ENCODE results near the gene CIAPIN1. TPM values are rescaled to one million over a fixed set of nuclear protein-coding genes. Genes with fewer than 3 reads are reported as not detected.
A peak's percentile ranks its signal among the peaks of the same experiment; 100 is the strongest.

Gene CIAPIN1
- polyA plus RNA-seq, 3 donors = 24.0 to 46.5 (median 42.1) TPM

GRCh38 chr16:57419506-57419905 is 27.7 kb downstream of the CIAPIN1 start:
- Histone ChIP-seq H3K36me3 (replicated peaks in 1 of 2; ENCODE audit: control insufficient read depth in 1 of 2, insufficient read depth in 2 of 2, low read length in 2 of 2) (no peaks in the 10 kb centered on the region), H2AFZ (ENCODE audit: insufficient read depth, low read depth, low read length, poor library complexity, severe bottlenecking) (peak overlapping the region; percentile 96), H3K79me2 (ENCODE audit: insufficient read depth, low read length) (no peaks in the 10 kb centered on the region), H3K4me3 (replicated peaks in 1 of 3; ENCODE audit: low read depth in 2 of 3, low read length in 3 of 3) (no peak overlapping the region), H3K9me3 (replicated peaks in 1 of 2; ENCODE audit: control insufficient read depth in 1 of 2, insufficient read depth in 1 of 2, low read length in 2 of 2) (no peaks in the 10 kb centered on the region), H3K9ac (ENCODE audit: insufficient read depth, low read length, poor library complexity, severe bottlenecking) (peak overlapping the region; percentile 65), H3K4me2 (replicated peaks; ENCODE audit: extremely low read depth, low read length, poor library complexity, severe bottlenecking) (peak overlapping the region; percentile 85), H3K4me1 (ENCODE audit: control insufficient read depth in 1 of 2, insufficient read depth in 2 of 2, low read length in 2 of 2) (peaks cover 20 to 24% of the 10 kb centered on the region in 2 donors), H4K20me1 (ENCODE audit: insufficient read depth, low read length) (no peaks in the 10 kb centered on the region), H3K27ac (ENCODE audit: low read depth in 1 of 2, low read length in 2 of 2) (peak overlapping the region in 1 of 2 donors; percentile 43), H3K27me3 (ENCODE audit: control insufficient read depth in 2 of 2, insufficient read depth in 2 of 2, low read length in 2 of 2) (no peaks in the 10 kb centered on the region)
- peak overlapping the region in 2 of 7 donors; percentile 62 to 72 for H3K27ac Mint-ChIP-seq
- peaks cover 0 to 2% (median 0%) of the 10 kb centered on the region in 7 donors for H3K9me3 Mint-ChIP-seq
- H3K36me3 Mint-ChIP-seq = no peaks in the 10 kb centered on the region
- intact Hi-C loops (cut with micrococcal nuclease) = no loop called here
- peaks cover 5 to 8% (median 7%) of the 10 kb centered on the region in 3 donors for H3K27me3 Mint-ChIP-seq (ENCODE audit: low read depth in 3 of 3)
- DNase-seq = no peak
- H3K4me1 Mint-ChIP-seq = peaks cover 19% of the 10 kb centered on the region
- TF ChIP-seq CTCF (IDR thresholded peaks at IDR 0.05) = no peak
- WGBS (ENCODE audit: insufficient coverage) = 72% methylated on average over 3 of the region's 6 CpGs
- no peak overlapping the region for H3K4me3 Mint-ChIP-seq

- Histone ChIP-seq H2AFZ (ENCODE audit: insufficient read depth, low read depth, low read length, poor library complexity, severe bottlenecking) (peak overlapping the region; percentile 95), H4K20me1 (ENCODE audit: insufficient read depth, low read length) (no peaks in the 10 kb centered on the region), H3K79me2 (ENCODE audit: insufficient read depth, low read length) (no peaks in the 10 kb centered on the region), H3K27ac (ENCODE audit: low read depth in 1 of 2, low read length in 2 of 2) (no peak overlapping the region), H3K27me3 (ENCODE audit: control insufficient read depth in 2 of 2, insufficient read depth in 2 of 2, low read length in 2 of 2) (no peaks in the 10 kb centered on the region), H3K36me3 (replicated peaks in 1 of 2; ENCODE audit: control insufficient read depth in 1 of 2, insufficient read depth in 2 of 2, low read length in 2 of 2) (no peaks in the 10 kb centered on the region), H3K9ac (ENCODE audit: insufficient read depth, low read length, poor library complexity, severe bottlenecking) (peak overlapping the region; percentile 69), H3K4me1 (ENCODE audit: control insufficient read depth in 1 of 2, insufficient read depth in 2 of 2, low read length in 2 of 2) (peaks cover 20 to 24% of the 10 kb centered on the region in 2 donors), H3K4me2 (replicated peaks; ENCODE audit: extremely low read depth, low read length, poor library complexity, severe bottlenecking) (peak overlapping the region; percentile 89), H3K4me3 (replicated peaks in 1 of 3; ENCODE audit: low read depth in 2 of 3, low read length in 3 of 3) (peak overlapping the region in 1 of 3 experiments; percentile 77), H3K9me3 (replicated peaks in 1 of 2; ENCODE audit: control insufficient read depth in 1 of 2, insufficient read depth in 1 of 2, low read length in 2 of 2) (no peaks in the 10 kb centered on the region)
- no peaks in the 10 kb centered on the region for H3K9me3 Mint-ChIP-seq
- intact Hi-C loops (cut with micrococcal nuclease) = no loop called here
- no peaks in the 10 kb centered on the region for H3K36me3 Mint-ChIP-seq
- H3K4me3 Mint-ChIP-seq = no peak overlapping the region
- H3K4me1 Mint-ChIP-seq = peaks cover 15% of the 10 kb centered on the region
- TF ChIP-seq CTCF (IDR thresholded peaks at IDR 0.05) = no peak
- peaks cover 5 to 12% (median 8%) of the 10 kb centered on the region in 3 donors for H3K27me3 Mint-ChIP-seq (ENCODE audit: low read depth in 3 of 3)
- WGBS (ENCODE audit: insufficient coverage) = 88% methylated on average over 10 of the region's 16 CpGs
- DNase-seq = no peak
- peak overlapping the region in 1 of 7 donors; percentile 78 for H3K27ac Mint-ChIP-seq
Observed at GRCh38 chr16:57416084-57416483, 31.1 kb downstream of the CIAPIN1 start.

Measured in CD14-positive monocyte (primary cell).